Stimulated activated CD8-positive, alpha-beta memory T cell treated with anti-CD3 and anti-CD28 coated beads, Interleukin-4, amount 100 ng/mL, for 48 hours (primary cell): Measurements from ENCODE around the gene CNMD.
"Not testable (repeated sequence)": the region's sequence is repeated elsewhere in the genome, so short reads cannot be mapped to it uniquely, and the experiment has no call there.

Experiments
- DNase-seq: peaks from one replicate; pipeline ENCODE4 v3.0.0-alpha.2; 2020

The CNMD gene

DNA sequence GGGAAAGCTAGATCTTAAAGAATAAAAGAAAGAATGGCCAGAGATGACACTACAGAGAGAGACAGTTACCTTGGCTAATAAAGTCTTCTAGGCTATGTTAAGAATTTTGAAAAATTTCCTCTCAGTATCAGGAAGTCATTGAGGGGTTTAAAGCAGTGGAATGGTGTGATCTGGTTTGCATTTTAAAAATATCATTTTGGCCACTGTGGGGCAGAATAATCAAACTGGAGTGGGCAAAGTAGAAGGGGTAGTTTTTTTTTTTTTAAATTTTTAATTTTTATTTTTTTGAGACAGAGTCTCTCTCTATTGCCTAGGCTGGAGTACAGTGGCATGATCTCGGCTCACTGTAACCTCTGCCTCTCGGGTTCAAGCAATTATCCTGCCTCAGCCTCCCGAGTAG is 4.4 kb upstream of the CNMD start:
- DNase-seq = no peak

DNA sequence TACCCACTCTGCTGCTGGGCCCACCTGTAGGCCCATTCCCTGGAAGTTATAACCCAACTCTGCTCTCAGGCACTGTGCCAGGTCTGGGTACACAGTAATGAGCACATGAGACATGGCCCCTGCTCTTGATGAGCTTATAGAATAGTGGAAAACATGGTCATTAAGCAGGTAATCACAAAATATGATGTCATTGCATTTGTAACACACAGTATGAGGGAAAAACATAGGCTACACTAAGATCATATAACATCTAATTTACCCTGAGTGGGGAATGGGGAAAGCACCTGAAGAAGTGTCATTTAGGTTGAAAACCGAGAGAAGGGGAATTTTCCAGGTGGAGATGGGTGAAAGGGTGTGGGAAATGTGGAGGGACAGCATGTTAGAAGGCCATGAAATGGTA is 3.9 kb upstream of the CNMD start:
- no peak for DNase-seq

DNA sequence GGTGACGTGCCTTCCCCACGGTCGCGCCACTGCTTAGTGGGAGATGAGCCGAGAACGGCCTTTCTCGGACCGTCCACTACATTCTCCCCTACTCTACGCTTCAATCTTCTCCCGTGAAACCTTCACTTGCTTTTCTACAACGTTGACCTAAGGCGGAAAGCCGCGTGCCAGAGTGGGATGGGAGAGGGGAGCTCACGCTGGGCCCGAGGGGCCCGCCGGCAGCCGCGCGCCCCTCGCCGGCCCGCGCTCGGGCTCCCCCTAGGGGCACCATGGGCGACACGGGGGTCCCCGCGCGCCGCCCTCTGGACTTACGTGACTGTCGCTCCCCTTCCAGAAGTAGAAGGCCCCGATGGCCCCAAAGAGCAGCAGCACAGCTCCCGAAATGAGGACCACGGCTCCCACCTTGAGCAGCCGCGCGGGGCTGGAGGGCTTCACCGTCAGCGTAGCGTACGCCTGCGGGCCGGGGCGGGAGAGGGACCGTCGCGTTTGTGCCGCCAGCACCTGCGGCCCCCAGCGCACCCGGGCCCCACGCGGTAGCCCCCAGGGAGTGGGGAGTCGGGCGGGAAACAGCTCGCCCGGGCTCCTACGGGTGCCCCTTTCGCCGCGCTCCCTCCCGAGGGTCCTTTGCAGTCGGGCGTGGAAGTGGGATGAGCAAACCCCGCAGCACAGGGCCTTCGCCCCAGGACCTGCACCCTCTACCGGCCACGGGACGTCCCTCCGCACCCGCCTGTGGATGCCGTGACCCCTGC is 727 bp downstream of the CNMD start:
- DNase-seq = peak; percentile 66

DNA sequence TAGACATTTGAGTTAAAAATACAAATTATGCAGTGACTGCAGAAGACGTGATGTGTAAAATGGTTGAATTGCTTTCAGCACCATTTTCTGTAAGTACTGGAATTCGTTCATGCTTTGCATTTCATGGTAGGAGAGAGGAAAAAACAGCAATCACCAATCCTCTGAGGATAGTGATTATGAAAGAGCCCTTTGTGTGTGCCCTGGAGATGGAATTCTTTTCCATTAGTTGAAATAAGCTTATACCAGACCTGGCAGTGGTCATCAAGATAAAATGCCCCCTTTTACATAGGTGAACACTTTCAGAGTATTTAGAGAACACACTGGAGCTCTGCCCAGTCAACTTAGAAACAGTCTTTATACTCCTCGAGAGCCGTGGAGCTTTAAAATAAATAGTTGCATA is 1.7 kb downstream of the CNMD start:
- no peak for DNase-seq

DNA sequence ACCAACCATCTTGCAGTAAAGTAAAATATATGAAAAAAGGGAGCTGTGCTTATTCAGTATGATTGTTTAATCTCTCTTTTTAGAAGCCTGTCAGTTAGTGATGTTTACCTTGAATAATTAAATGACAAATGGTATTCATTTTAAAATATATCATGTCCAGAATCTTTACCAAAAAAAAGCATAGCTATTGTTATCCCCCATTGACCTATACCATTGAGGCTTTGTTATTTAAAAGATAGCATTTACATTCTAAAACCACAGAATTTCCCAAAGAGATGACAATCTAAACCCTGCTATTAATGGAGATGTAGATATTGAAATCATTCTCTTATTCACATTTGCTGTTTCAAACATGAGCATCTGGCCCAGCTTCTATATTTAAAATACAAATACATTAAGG is 2.2 kb downstream of the CNMD start:
- no peak for DNase-seq

DNA sequence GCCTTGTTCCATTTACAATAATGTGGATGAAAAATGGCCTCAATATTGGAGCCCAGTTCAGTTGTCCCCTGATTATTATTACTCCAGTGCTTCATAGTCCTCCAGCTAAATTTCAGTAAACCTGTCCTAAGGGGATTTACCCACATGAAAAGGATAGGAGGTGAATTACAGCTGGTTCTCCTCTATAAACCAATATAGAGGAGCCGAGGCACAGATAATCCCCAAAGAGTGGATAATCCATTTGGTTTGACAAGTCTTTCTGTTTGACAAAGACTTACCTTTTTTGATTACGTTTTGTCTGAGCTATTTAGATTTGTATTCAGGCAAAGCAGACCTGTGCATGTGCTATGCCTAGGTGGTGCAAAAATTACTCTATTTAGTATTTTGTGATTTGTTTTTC is 2.7 kb downstream of the CNMD start:
- DNase-seq = no peak

DNA sequence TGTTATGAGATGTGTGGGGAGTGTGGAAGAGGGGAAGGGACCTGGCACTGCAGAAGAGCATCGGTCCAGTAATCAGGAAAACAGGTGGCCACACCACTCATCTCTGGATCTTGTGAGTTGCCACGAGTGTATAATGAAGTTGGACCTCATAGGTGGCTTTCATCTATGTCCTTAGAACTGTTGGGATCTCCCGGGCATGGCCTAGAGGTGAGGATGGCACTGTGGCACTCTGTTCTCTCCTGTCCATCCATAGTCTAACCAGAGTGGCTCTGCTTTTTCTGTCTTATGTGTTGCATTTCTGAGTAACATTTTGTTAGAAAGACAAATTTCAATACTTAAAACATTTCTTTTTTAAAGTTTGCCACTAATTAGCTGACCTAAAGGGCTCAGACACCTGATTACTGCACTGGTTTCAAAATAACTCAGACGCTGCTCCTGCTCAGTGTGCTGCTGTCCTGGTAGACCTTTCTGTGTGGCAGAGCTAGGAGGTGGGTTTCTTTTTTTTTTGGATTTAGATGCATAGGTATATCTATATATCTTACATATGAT is 5.5 kb downstream of the CNMD start:
- no peak for DNase-seq

DNA sequence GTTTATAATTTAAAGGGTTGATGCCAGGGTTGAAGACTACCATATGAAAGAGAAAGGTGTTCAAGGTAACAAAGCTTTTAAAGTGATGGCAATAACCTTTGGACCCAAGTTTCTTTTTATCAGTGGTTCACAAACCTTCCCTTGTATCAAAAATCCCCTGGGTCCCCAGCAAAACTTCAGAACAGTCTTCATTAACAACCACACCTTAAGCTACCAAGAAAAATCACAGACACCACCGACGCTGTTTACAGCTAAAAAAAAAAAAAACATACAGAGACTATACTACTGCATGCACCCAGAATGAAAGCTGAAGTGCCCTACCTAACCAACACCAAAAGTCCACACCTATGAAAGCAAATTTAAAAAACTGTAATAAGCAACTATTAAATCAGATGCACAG is 13.4 kb downstream of the CNMD start:
- DNase-seq = no peak

DNA sequence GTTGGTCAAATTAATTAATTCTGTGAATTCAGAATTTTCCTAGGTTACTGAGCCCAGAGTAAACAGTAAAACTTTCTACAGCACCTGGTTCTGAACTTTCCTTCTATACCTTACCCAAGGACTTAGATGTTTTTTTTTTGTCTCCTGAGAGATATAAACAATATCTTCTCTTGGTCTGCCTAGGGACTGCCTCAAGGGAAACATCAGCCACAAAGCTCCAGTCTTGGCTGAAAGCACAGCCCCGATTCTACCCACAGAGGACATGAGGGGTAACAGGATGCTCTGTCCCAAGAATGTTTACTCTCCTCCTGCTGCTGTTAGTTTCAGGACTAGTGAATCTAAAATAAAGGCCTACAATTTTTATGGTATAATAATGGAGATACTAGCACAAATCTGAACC is 14.3 kb downstream of the CNMD start:
- no peak for DNase-seq

DNA sequence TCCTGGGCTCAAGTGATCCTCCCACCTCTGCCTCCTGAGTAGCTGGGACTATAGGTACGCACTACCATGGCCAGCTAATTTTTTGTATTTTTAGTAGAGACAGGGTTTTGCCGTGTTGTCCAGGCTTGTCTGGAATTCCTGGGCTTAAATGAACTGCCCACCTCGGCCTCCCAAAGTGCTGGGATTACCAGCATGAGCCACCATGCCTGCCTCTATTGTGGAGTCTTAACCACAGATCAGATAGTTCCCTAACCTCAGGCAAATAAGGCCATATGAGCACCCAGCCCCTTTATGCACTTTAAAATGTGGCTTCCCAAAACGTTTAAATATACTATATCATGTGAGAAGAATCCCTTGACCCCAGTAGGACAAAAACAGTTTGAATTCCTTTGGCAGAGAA is 16.4 kb downstream of the CNMD start:
- no peak for DNase-seq

DNA sequence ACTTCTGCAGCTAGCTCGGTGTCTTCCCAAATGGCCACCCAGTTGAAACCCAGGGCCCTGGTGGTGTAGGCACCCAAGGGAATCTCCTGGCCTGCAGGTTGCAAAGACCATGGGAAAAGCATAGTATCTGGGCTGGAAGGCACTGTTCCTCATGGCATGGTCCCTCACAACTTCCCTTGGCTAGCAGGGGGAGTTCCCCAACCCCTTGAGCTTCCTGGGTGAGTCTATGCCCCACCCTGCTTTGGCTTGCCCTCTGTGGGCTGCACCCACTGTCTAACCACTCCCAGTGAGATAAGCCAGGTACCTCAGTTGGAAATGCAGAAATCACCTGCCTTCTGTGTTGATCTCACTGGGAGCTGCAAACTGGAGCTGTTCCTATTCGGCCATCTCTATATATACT is 18.3 kb downstream of the CNMD start:
- not testable (repeated sequence) for DNase-seq

DNA sequence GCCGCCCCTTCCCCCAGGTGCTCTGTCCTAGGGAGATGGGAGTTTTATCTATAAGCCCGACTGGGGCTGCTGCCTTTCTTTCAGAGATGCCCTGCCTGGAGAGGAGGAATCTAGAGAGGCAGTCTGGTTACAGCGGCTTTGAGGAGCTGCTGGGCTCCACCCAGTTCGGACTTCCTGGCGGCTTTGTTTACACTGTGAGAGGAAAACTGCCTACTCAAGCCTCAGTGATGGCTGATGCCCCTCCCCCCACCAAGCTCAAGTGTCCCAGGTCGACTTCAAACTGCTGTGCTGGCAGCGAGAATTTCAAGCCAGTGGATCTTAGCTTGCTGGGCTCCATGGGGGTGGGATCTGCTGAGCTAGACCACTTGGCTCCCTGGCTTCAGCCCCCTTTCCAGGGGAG is 18.7 kb downstream of the CNMD start:
- DNase-seq = not testable (repeated sequence)

DNA sequence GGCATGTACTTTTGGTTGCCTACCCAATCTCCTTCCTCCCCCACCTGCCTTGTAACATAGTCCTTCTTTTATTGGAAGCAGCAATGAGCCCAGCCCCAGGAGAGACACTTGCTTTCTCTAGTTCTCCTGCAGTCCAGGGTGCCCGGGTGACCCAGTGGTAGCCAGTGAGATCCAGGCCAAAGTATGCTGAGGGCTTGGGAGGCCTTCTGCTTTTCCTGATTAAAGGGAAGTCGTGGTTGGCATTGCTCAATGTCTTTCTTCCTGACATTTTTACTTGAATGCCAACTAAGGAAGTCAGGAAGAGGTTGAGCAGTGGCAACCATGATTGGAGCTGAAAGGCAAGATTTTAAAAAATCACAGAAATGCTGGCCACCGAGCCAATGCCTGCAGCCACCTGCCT is 25.7 kb downstream of the CNMD start:
- DNase-seq = no peak

DNA sequence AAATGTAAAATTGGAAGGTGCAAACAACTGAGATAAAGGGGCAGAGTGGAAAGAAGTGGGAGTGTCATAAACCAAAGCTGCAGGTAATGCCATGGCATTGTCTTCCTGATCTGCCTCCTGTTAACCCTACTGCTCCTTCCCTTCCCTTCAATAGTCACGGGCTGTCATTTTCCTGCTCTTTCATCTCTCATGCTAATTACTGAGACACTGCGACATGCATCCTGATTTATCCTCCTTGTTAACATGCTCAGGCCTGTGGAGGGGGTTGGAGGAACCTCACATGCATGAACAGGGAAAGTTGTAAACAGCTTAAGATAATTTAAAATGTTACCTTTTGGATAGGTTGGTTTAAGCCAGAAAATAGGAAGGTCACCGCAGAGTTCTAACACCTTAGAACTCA is 27.2 kb downstream of the CNMD start:
- DNase-seq = no peak

DNA sequence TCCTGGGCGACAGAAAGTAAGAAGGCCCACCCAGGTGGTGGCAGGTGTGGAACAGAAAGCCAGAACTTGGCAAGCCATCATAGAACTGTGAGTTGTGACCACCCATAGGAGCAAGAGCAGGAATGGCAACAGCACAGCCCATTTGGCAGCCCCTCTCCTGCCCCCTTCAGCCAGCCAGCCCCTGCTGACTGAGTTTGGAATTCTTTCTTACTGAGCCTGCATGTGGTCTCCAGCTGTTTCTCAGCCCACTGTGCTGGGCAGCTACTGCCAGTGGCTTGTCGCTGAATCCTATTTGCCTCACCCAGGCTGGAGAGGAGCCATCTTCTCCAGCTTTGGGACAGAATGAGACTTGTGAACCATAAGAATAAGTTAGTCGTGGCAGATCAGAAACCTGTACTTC is 28.3 kb downstream of the CNMD start:
- no peak for DNase-seq

DNA sequence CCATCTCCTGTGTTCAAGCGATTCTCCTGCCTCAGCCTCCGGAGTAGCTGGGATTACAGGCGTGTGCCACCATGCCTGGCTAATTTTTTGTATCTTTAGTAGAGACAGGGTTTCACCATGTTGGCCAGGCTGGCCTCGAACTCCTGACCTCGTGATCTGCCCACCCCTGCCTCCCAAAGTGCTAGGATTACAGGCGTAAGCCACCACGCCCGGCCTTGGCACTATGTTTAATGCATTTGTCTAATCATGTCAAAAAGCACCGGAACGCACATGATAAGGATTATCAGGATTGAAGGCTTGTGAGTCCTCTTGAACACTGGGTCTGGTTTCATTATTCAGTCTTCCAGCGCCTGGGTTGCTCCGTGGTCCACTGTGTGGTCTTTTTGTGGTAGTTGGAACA is 31.4 kb downstream of the CNMD start:
- DNase-seq = not testable (repeated sequence)

DNA sequence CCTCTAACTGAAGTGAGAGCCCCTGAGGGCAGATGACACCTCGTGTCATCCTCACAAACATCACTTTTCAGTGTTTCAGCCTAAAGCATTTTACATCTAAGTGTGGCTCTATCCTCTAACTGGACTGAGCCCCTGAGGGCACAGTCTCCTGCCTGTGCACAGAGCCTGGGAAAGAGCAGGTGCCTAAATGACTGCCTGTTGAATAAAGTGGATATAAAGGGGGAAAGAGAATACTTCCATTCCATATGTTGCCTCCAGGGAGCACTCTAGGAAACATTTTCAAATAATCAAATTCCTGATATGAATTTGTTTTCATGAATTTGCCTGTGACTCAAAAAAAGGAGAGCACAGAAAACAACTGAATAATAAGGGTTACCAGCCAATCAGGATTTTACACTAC is 32.2 kb downstream of the CNMD start:
- DNase-seq = no peak

DNA sequence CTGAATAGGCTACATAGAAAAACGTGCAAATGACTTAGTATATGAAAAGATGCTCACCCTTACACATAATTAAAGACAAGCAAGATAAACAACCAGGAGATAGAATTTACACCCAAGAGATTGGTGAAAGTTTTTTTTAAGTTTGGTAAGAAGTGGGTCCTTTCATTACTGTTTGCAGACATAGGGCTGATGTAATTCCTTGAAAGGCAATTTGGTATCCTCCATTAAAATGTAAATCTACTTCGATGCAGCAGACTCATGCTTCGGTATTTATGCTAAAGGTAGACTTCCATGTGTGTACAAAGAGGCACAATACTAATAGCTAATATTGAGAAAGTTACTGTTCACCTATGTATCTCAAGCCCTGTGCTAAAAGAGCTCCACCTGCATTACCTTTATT is 33.5 kb downstream of the CNMD start:
- no peak for DNase-seq

DNA sequence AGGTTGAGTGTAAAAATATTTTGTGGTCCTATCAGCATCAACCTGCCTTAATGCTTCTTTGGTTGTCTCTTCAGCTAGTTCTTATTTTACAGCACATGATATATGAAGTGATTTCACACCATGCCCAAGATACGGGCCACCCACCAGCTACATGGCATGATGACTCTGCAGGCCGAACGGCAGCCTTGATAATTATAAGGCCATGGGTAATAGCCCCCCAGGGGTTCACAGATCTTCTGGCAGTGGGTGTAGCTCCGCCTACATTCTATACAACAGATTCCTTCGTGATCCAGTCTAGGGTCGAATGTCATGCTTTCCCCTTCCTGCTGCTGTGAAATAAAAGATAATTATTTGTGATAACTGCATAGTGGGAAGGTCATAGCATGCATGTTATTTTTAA is 36.1 kb downstream of the CNMD start:
- DNase-seq = no peak

DNA sequence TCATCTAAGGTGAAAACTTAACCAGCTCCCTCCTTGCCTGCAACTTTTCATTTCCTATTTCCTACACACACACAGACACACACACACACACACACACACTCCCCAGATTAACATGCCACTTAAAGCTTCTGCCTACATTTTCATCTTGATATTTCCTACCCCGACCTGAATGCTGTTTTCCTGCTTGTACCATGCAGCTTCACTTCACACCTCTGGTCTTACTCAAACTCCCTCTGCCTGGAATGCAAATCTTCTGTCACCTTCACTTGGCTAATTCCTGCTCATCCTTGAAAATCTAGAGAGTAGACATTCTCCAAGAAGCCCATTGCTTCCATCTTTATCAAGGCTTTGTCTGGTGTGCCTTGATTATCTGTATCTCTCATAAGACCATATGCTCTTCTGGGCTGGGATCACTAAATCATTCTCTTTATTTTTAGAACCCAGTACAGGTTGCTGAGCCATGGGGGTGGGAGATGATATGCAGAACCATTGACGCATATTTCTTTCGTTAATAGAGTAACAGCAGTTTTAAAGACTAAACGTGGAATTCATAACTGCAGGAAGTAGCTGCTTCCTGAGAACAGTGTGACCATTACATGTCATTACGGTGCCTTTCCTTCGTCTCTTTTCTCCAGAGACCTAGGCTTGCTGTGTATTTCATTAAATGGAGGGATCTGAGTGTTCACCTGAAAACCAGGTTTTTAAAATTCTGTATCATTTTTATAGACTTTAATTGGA is 37.7 kb downstream of the CNMD start:
- DNase-seq = no peak

DNA sequence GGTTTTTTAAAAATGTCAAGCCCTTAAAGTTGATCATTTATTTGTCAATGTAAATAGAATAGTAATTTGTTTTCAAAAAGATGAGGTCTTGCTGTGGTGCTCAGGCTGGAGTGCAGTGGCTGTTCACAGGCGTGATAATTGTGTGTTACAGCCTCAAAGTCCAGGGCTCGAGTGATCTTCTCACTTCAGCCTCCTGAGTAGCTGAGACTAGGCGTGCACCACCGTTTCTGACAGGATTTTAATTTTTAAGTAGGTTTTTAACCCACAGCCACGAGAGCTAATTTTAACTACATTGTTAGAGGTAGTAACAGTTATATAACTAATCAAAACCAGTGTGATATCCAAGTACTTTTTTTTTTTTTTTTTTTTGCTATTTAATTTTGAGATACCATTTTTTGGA is 43.1 kb downstream of the CNMD start:
- DNase-seq = no peak

DNA sequence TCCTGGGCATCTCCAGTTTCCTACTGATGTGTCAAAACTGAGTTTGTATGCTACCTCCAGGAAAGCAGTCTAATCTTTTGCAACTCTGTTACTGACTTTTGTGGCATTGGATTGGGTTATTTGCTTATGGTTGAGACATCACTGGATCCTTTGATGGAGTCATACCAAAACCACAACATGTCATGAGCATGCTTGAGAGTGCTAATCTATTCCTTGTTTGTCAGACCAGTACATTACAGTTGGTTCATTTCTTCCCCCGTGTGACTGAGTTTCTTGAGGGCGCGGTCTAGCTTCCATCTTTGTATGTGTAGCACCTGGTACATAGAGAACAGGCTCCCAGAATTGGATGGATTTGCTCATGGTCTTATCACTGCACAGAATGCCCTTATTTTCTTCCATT is 43.8 kb downstream of the CNMD start:
- peak; percentile 32 for DNase-seq

DNA sequence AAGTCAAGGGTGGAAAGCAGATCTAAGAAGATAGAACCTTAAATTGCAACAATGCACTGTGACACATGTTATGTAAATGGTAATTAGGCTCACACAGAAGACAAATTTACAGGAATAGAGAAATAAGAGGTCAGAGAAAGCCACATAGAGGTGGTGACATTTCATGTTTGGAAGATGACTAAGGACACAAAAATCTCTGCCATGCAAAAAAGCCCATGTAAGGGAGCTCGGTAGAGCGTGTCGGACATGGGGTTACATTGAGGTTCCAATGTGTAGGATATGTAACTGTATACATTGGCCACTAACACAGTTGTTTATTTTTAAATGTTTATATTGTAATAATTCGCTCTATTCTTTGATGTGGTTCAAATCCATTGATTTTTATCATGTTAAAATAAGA is 53.2 kb downstream of the CNMD start:
- no peak for DNase-seq

DNA sequence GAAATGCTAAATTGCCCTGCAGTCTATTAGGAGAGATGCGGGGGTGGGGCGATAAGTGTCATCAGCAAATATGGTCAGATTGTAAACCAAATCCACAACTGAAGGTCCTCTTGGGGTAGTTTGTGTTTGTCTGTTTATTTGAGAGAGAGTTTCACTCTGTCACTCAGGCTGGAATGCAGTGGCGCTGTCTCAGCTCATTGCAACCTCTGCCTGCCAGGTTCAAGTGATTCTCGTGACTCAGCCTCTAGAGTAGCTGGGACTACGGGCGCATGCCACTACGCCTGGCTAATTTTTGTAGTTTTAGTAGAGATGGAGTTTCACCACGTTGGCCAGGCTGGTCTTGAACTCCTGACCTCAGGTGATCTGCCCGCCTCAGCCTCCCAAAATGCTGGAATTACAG is 53.8 kb downstream of the CNMD start:
- DNase-seq = not testable (repeated sequence)

DNA sequence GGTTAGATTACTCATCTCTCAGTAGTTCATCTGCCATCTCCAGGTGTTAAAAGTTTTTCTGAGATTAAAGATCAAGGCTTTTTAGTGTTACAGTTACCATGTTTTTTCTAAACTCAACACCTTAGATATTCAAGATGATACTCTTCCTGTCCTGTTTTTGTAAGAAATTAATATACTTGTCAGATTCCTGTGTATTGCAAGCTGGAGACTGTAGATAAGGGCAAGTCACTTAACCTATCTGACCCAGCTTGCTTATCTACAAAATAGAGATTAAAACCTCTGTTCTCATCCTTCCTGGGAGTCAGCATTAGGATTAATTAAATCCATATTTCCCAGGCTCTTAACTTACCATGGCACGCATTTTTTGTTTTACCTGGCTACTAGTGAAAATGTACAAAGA is 61.8 kb downstream of the CNMD start:
- no peak for DNase-seq
